ENCODE measurements around the gene SP140L. TPM values are rescaled to one million over a fixed set of nuclear protein-coding genes. Genes with fewer than 3 reads are reported as not detected.
"Not testable (repeated sequence)": the region's sequence is repeated elsewhere in the genome, so short reads cannot be mapped to it uniquely, and the experiment has no call there.

Gene SP140L
- total RNA-seq, 1 donor from 2014 or later: 112 TPM

DNA sequence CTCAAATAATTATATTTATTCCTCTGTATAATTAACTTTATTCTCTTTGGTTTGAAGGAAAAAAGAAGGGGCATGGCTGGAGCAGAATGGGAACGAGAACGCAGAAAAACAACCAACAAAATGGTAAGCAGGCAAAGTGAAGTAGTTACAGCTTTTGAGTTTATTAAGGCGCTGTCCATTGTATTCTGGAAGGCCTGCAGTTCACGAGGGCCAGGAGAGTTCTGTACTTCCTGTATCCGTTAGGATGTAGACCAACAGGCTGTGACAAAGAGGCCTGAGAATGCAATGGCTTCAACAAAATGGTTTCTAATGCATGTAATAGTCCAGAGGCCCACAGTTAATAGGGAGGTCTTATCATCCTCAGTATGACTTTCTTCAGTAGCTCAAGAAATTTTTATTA is 56.5 kb downstream of the SP140L start:
- DNase-seq (no peak), ATAC-seq (ENCODE audit: low read depth) (no peak)
- no peaks in the 10 kb centered on the region for H3K9me3 Mint-ChIP-seq
- POLR2A ChIA-PET: no interaction called here
- TF ChIP-seq CTCF (IDR thresholded peaks at IDR 0.05): no peak
- no peaks in the 10 kb centered on the region for H3K4me1 Mint-ChIP-seq
- no peak overlapping the region for H3K27ac Mint-ChIP-seq
- H3K36me3 Mint-ChIP-seq (ENCODE audit: low read depth): peaks cover 78% of the 10 kb centered on the region
- CTCF ChIA-PET: no interaction called here
- H3K4me3 Mint-ChIP-seq: no peak overlapping the region
- intact Hi-C loops (cut with micrococcal nuclease): no loop called here
- no peaks in the 10 kb centered on the region for H3K27me3 Mint-ChIP-seq

GRCh38 chr2:230384986-230385385 is 58.0 kb downstream of the SP140L start:
- no peak for DNase-seq
- ChIA-PET POLR2A (interaction anchor here (0.6 kb wide), 1 partner anchor 207 kb away, joined by 4 read pairs; no protein-coding TSS in a partner anchor), CTCF (no interaction called here)
- H3K36me3 Mint-ChIP-seq (ENCODE audit: low read depth): peaks cover 83% of the 10 kb centered on the region
- no peak for TF ChIP-seq CTCF (IDR thresholded peaks at IDR 0.05)
- H3K27me3 Mint-ChIP-seq: no peaks in the 10 kb centered on the region
- ATAC-seq (ENCODE audit: low read depth): no peak
- no peak overlapping the region for H3K27ac Mint-ChIP-seq
- intact Hi-C loops (cut with micrococcal nuclease): no loop called here
- H3K9me3 Mint-ChIP-seq: no peaks in the 10 kb centered on the region
- no peak overlapping the region for H3K4me3 Mint-ChIP-seq
- H3K4me1 Mint-ChIP-seq: no peaks in the 10 kb centered on the region

- Mint-ChIP-seq H3K4me1 (no peaks in the 10 kb centered on the region), H3K27ac (no peak overlapping the region), H3K4me3 (no peak overlapping the region), H3K9me3 (no peaks in the 10 kb centered on the region), H3K27me3 (no peaks in the 10 kb centered on the region), H3K36me3 (ENCODE audit: low read depth) (peaks cover 96% of the 10 kb centered on the region)
- TF ChIP-seq CTCF (IDR thresholded peaks at IDR 0.05): no peak
- DNase-seq (no peak), ATAC-seq (ENCODE audit: low read depth) (no peak)
- intact Hi-C loops (cut with micrococcal nuclease): no loop called here
- ChIA-PET POLR2A (interaction anchor here (0.7 to 0.8 kb wide), 2 partner anchors 54 to 67 kb away, joined by 3 to 4 read pairs; partner anchors contain the start of gene SP140L), CTCF (no interaction called here)
Observed at GRCh38 chr2:230394301-230394700, 67.3 kb downstream of the SP140L start.

DNA sequence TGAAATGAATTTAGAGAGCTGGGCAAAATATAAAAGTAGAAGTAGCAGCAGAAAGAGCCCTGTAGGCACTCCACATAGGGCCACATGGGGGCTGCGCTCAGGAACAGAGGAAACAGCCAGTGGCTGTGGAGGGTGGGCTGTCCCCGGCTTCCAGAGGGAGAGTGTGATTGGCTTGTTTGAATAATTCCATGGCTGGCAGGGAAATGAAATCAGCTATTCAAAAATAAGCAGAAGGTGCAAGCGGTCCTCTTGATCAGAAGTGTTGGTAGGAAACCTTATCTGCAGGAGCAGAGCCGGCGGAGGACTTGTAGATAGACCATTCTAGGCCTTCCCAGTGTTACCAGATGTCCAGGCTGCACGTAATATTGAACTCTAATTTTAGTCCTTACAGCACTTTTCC is 71.7 kb downstream of the SP140L start:
- H3K4me1 Mint-ChIP-seq; ATAC-seq (ENCODE audit: low read depth); H3K4me3 Mint-ChIP-seq; POLR2A ChIA-PET; H3K27me3 Mint-ChIP-seq; intact Hi-C loops (cut with micrococcal nuclease); DNase-seq; H3K9me3 Mint-ChIP-seq: not testable (repeated sequence)
- CTCF ChIA-PET: interaction anchor here (1.0 kb wide), 1 partner anchor 15 kb away, joined by 3 read pairs; no protein-coding TSS in a partner anchor
- Mint-ChIP-seq H3K27ac (peak overlapping the region; percentile 42), H3K36me3 (ENCODE audit: low read depth) (peaks cover 90% of the 10 kb centered on the region)

DNA sequence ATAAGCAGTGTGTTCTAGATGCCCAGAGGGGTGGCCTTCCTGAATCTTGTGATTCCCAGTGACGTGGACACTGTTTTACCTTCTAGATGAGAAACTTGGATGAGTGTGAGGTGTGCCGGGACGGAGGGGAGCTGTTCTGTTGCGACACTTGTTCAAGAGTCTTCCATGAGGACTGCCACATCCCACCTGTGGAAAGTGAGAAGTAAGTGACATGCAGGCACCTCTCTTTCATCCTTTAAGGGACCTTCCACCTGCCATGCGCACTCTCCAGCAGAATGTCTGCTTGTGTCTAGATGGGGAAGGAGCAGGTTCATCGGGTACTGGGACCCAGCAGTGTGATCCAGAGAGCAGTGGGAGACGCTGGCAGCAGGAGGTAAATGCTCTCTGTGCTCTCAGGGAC is 73.0 kb downstream of the SP140L start:
- Mint-ChIP-seq H3K9me3 (no peaks in the 10 kb centered on the region), H3K36me3 (ENCODE audit: low read depth) (peaks cover 90% of the 10 kb centered on the region), H3K4me3 (no peak overlapping the region), H3K27ac (peak overlapping the region; percentile 37), H3K27me3 (no peaks in the 10 kb centered on the region), H3K4me1 (no peaks in the 10 kb centered on the region)
- intact Hi-C loops (cut with micrococcal nuclease): no loop called here
- ATAC-seq (ENCODE audit: low read depth) (no peak), DNase-seq (no peak)
- TF ChIP-seq CTCF (IDR thresholded peaks at IDR 0.05): no peak
- CTCF ChIA-PET: no interaction called here
- POLR2A ChIA-PET: no interaction called here

GRCh38 chr2:230400454-230400853 is 73.5 kb downstream of the SP140L start:
- H3K27me3 Mint-ChIP-seq: no peaks in the 10 kb centered on the region
- intact Hi-C loops (cut with micrococcal nuclease): no loop called here
- ChIA-PET CTCF (no interaction called here), POLR2A (no interaction called here)
- no peak for TF ChIP-seq CTCF (IDR thresholded peaks at IDR 0.05)
- DNase-seq: no peak
- no peaks in the 10 kb centered on the region for H3K4me1 Mint-ChIP-seq
- ATAC-seq (ENCODE audit: low read depth): no peak
- H3K9me3 Mint-ChIP-seq: no peaks in the 10 kb centered on the region
- H3K36me3 Mint-ChIP-seq (ENCODE audit: low read depth): peaks cover 90% of the 10 kb centered on the region
- no peak overlapping the region for H3K4me3 Mint-ChIP-seq
- peak overlapping the region; percentile 37 for H3K27ac Mint-ChIP-seq

GRCh38 chr2:230401026-230401425 is 74.0 kb downstream of the SP140L start:
- peaks cover 90% of the 10 kb centered on the region for H3K36me3 Mint-ChIP-seq (ENCODE audit: low read depth)
- H3K4me1 Mint-ChIP-seq; H3K27me3 Mint-ChIP-seq; POLR2A ChIA-PET; intact Hi-C loops (cut with micrococcal nuclease); CTCF ChIA-PET; H3K27ac Mint-ChIP-seq; DNase-seq; ATAC-seq (ENCODE audit: low read depth); H3K4me3 Mint-ChIP-seq; H3K9me3 Mint-ChIP-seq: not testable (repeated sequence)
